ENCODE measurements around the gene SPTBN5. TPM values are rescaled to one million over a fixed set of nuclear protein-coding genes. Genes with fewer than 3 reads are reported as not detected.
A peak's percentile ranks its signal among the peaks of the same experiment; 100 is the strongest.

The SPTBN5 gene
- total RNA-seq, 2 experiments from 2014 or later, result 0.16 to 0.21 TPM

- ATAC-seq, result no peak
- H3K9me3 Mint-ChIP-seq (ENCODE audit: insufficient read depth), result no peaks in the 10 kb centered on the region
- no peak overlapping the region for H3K4me3 Mint-ChIP-seq
- H3K36me3 Mint-ChIP-seq (ENCODE audit: low read depth), result peaks cover 1% of the 10 kb centered on the region
- peaks cover 56% of the 10 kb centered on the region for H3K4me1 Mint-ChIP-seq (ENCODE audit: low read depth)
- POLR2A ChIA-PET, result no interaction called here
- CTCF ChIA-PET, result interaction anchor here (1.2 to 2.8 kb wide), 2 partner anchors 29 to 160 kb away, joined by 3 to 16 read pairs; partner anchors contain the start of gene MAPKBP1
- no peaks in the 10 kb centered on the region for H3K27me3 Mint-ChIP-seq (ENCODE audit: low read depth)
- H3K27ac Mint-ChIP-seq, result peak overlapping the region; percentile 92
- no peak for DNase-seq
These were observed 39.9 kb upstream of the SPTBN5 start for GRCh38 chr15:41933771-41934170.

DNA sequence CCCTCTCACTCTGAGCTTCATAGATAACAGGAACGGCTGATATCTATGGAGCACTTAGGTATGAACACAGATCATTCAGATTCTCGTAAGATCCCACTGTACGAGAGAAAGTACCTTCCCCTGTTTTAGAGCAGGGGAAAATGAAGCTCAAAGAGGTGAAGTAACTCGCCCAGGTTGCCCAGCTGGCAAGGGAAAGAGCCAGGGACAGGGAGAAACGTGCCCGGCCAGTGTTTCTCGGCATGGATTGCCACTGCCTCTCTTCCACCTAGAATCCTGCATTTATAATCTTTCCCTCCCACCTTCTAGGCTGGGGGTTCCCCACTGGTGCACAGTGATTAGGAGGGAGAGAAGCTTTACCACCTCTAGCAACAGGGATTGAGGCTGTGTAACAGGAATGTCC is 39.5 kb upstream of the SPTBN5 start:
- ATAC-seq (no peak), DNase-seq (no peak)
- Mint-ChIP-seq H3K4me3 (no peak overlapping the region), H3K27ac (peak overlapping the region; percentile 50), H3K27me3 (ENCODE audit: low read depth) (no peaks in the 10 kb centered on the region), H3K4me1 (ENCODE audit: low read depth) (peaks cover 56% of the 10 kb centered on the region), H3K36me3 (ENCODE audit: low read depth) (peaks cover 1% of the 10 kb centered on the region), H3K9me3 (ENCODE audit: insufficient read depth) (no peaks in the 10 kb centered on the region)
- CTCF ChIA-PET, result interaction anchor here (1.2 to 2.8 kb wide), 2 partner anchors 28 to 159 kb away, joined by 3 to 16 read pairs; partner anchors contain the start of gene MAPKBP1
- POLR2A ChIA-PET, result interaction anchor here (0.6 kb wide), 1 partner anchor 36 kb away, joined by 5 read pairs; no protein-coding TSS in a partner anchor

- Mint-ChIP-seq H3K4me1 (ENCODE audit: low read depth) (peaks cover 49% of the 10 kb centered on the region), H3K4me3 (no peak overlapping the region), H3K27me3 (ENCODE audit: low read depth) (no peaks in the 10 kb centered on the region), H3K27ac (peak overlapping the region; percentile 50), H3K36me3 (ENCODE audit: low read depth) (peaks cover 1% of the 10 kb centered on the region), H3K9me3 (ENCODE audit: insufficient read depth) (no peaks in the 10 kb centered on the region)
- no peak for ATAC-seq
- DNase-seq, result no peak
- ChIA-PET CTCF (interaction anchor here (1.2 to 2.8 kb wide), 2 partner anchors 28 to 159 kb away, joined by 3 to 16 read pairs; partner anchors contain the start of gene MAPKBP1), POLR2A (interaction anchor here (0.6 kb wide), 1 partner anchor 36 kb away, joined by 5 read pairs; no protein-coding TSS in a partner anchor)
These were observed 38.8 kb upstream of the SPTBN5 start for GRCh38 chr15:41932511-41933289.

- no peak for ATAC-seq
- Mint-ChIP-seq H3K4me3 (no peak overlapping the region), H3K4me1 (ENCODE audit: low read depth) (peaks cover 44% of the 10 kb centered on the region), H3K36me3 (ENCODE audit: low read depth) (peaks cover 1% of the 10 kb centered on the region), H3K27ac (no peak overlapping the region), H3K27me3 (ENCODE audit: low read depth) (no peaks in the 10 kb centered on the region), H3K9me3 (ENCODE audit: insufficient read depth) (no peaks in the 10 kb centered on the region)
- no peak for DNase-seq
- ChIA-PET POLR2A (no interaction called here), CTCF (interaction anchor here (0.9 kb wide), 1 partner anchor 27 kb away, joined by 3 read pairs; no protein-coding TSS in a partner anchor)
These were observed 38.2 kb upstream of the SPTBN5 start for GRCh38 chr15:41932101-41932500.

DNA sequence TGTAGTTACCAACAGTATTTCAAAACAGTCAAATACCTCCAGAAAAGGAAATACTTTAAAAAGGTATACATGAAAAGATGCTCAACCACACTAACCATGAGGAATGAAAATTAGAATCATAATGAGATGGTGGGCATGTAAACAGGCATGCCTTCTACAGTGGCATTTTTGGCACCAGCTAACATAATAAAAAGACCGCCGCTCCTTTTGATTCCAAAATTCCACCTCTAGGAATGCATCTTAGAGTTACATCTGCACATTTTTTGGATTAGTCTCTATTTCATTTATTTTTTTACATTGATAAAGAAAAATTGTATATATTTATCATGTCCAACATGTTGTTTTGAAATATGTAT is 37.0 kb upstream of the SPTBN5 start:
- Mint-ChIP-seq H3K4me1 (ENCODE audit: low read depth) (peaks cover 44% of the 10 kb centered on the region), H3K9me3 (ENCODE audit: insufficient read depth) (no peaks in the 10 kb centered on the region), H3K27me3 (ENCODE audit: low read depth) (no peaks in the 10 kb centered on the region), H3K4me3 (no peak overlapping the region), H3K36me3 (ENCODE audit: low read depth) (no peaks in the 10 kb centered on the region), H3K27ac (no peak overlapping the region)
- DNase-seq (no peak), ATAC-seq (no peak)
- ChIA-PET CTCF (no interaction called here), POLR2A (no interaction called here)

DNA sequence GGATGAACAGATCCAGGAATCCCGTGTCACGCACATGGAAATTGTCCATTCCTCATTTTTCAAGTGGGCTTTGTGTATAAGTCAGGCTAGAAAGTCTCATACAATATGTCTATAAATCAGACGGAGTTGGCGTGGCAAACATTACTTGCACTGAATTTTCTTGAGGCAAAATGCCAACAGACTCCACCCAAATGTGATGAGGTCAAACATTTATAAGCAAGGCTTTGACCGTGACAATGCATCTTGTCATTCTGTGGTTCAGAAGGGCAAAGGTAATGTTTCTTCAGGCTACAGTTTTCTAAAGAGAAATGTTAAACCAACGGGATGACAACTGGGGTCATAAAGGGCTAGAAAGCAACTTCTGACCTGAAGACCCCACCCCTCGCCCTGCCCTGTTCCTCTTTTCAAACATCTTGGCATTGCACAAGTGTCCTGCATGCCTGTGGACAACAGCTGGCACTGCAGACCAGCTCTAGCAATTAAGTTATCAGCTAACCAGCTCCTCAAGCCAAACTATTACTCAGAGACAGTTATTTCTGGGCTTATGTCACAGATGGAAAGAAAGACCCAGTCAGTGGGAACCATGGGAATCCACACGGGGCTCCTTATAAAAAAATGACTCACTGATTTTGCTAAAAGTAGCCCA is 36.5 kb upstream of the SPTBN5 start:
- DNase-seq (no peak), ATAC-seq (no peak)
- no peak overlapping the region for H3K27ac Mint-ChIP-seq
- POLR2A ChIA-PET, result no interaction called here
- no peak overlapping the region for H3K4me3 Mint-ChIP-seq
- H3K36me3 Mint-ChIP-seq (ENCODE audit: low read depth), result no peaks in the 10 kb centered on the region
- CTCF ChIA-PET, result interaction anchor here (1.0 kb wide), 1 partner anchor 55 kb away, joined by 3 read pairs; no protein-coding TSS in a partner anchor
- H3K27me3 Mint-ChIP-seq (ENCODE audit: low read depth), result no peaks in the 10 kb centered on the region
- H3K4me1 Mint-ChIP-seq (ENCODE audit: low read depth), result peaks cover 44% of the 10 kb centered on the region
- no peaks in the 10 kb centered on the region for H3K9me3 Mint-ChIP-seq (ENCODE audit: insufficient read depth)

- DNase-seq, result no peak
These were observed 35.1 kb upstream of the SPTBN5 start for GRCh38 chr15:41928637-41929620.

DNA sequence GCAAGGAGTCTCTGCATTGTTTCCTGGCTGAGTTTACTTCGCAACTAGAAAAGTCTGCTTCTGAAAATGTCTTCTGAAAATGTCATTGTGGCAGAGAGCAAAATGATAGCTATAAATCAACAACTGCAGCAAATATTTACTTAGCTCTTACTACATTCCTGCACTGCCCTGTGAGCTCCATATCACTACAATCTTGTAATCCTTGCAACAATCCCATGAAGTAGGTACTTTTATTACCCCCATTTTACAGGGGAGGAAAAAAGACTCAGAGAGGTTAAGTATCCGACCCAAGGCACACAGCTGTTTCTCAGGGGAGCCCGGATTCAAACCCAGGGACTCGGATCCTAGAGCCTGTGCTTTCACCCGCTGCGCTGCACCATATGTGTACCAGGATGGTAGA is 34.2 kb upstream of the SPTBN5 start:
- Mint-ChIP-seq H3K9me3 (ENCODE audit: insufficient read depth) (no peaks in the 10 kb centered on the region), H3K4me3 (no peak overlapping the region), H3K4me1 (ENCODE audit: low read depth) (peaks cover 28% of the 10 kb centered on the region), H3K27me3 (ENCODE audit: low read depth) (no peaks in the 10 kb centered on the region), H3K27ac (no peak overlapping the region), H3K36me3 (ENCODE audit: low read depth) (no peaks in the 10 kb centered on the region)
- ChIA-PET CTCF (interaction anchor here (1.0 to 1.4 kb wide), 2 partner anchors 9 to 23 kb away, joined by 3 to 4 read pairs; no protein-coding TSS in a partner anchor), POLR2A (no interaction called here)
- DNase-seq (no peak), ATAC-seq (no peak)

More at GRCh38 chr15:41928637-41929620, 35.1 kb upstream of the SPTBN5 start:
- ATAC-seq, result no peak
- Mint-ChIP-seq H3K27me3 (ENCODE audit: low read depth) (no peaks in the 10 kb centered on the region), H3K9me3 (ENCODE audit: insufficient read depth) (no peaks in the 10 kb centered on the region), H3K36me3 (ENCODE audit: low read depth) (no peaks in the 10 kb centered on the region), H3K4me1 (ENCODE audit: low read depth) (peaks cover 35% of the 10 kb centered on the region), H3K4me3 (no peak overlapping the region), H3K27ac (no peak overlapping the region)
- ChIA-PET CTCF (interaction anchor here (1.0 to 1.4 kb wide), 3 partner anchors 8 to 57 kb away, joined by 3 to 4 read pairs (median 3); no protein-coding TSS in a partner anchor), POLR2A (no interaction called here)

GRCh38 chr15:41927536-41927935 is 33.7 kb upstream of the SPTBN5 start:
- Mint-ChIP-seq H3K27me3 (ENCODE audit: low read depth) (no peaks in the 10 kb centered on the region), H3K4me3 (no peak overlapping the region), H3K27ac (no peak overlapping the region), H3K36me3 (ENCODE audit: low read depth) (no peaks in the 10 kb centered on the region), H3K4me1 (ENCODE audit: low read depth) (peaks cover 27% of the 10 kb centered on the region), H3K9me3 (ENCODE audit: insufficient read depth) (no peaks in the 10 kb centered on the region)
- ChIA-PET CTCF (interaction anchor here (1.0 to 1.4 kb wide), 2 partner anchors 10 to 23 kb away, joined by 3 to 4 read pairs; no protein-coding TSS in a partner anchor), POLR2A (no interaction called here)
- no peak for ATAC-seq
- DNase-seq, result no peak

GRCh38 chr15:41926185-41927056 is 32.6 kb upstream of the SPTBN5 start:
- peak; percentile 27 for DNase-seq
- Mint-ChIP-seq H3K27ac (peak overlapping the region; percentile 33), H3K4me3 (no peak overlapping the region), H3K9me3 (ENCODE audit: insufficient read depth) (no peaks in the 10 kb centered on the region), H3K27me3 (ENCODE audit: low read depth) (no peaks in the 10 kb centered on the region), H3K36me3 (ENCODE audit: low read depth) (peaks cover 2% of the 10 kb centered on the region), H3K4me1 (ENCODE audit: low read depth) (peaks cover 27% of the 10 kb centered on the region)
- ChIA-PET CTCF (no interaction called here), POLR2A (interaction anchor here (0.7 kb wide), 1 partner anchor 878 kb away, joined by 3 read pairs; no protein-coding TSS in a partner anchor)
- ATAC-seq, result peak; percentile 76

Measured in activated CD8-positive, alpha-beta T cell treated with anti-CD3 and anti-CD28 coated beads, Interleukin-2, amount 10 ng/mL, durations not matched to agents 7 days and 5 days (primary cell).